HuH-7.5 (cell line): Measurements from ENCODE around the gene ADGRG1.

ENCODE experiments used
- DNase-seq: peaks from one replicate; pipeline ENCODE4 v3.0.0; 2011; ENCODE audit warnings: low spot score

Gene ADGRG1

DNA sequence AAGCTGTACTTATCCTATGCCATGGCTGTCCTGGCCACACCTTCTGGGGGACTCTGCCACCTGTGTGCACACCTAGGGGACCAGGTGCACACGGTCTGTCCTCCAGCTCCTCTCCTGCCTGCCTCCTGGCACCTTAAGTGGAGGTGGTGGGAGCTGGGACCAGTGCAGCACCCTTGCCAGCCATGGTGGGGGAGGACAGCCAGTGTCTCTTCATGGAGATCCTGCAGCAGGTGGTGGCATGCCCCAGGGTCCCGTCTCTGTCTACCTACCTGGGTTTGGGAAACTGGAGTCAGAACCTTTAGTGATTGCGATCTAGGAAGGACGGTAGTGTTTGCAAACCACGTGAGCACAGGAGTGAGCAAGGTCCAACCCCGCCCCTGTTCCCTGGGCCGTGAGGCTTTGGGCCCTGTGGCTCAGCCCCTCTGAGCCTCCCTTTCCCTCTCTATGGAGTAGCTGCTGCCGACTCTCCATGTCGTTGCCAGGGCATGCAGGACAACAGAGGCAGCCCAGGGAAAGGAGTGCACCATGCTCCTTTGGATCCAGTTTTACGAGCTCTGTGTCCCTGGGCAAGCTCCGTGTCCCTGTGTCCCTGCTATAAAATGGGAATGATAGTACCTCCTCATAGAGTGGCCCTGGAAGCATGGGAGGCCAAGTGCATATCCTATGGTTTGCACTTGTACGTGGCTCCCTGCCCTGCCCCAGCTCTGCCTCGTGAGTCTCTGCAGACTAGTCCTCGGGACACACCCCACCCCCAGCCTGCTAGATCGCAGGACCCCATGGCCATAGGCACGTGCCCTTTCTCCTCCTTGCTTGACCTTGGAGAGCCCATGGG lies 7.1 kb downstream of the ADGRG1 start:
- DNase-seq: peak; percentile 73

- no peak for DNase-seq
Observed at GRCh38 chr16:57636184-57636583, 7.8 kb downstream of the ADGRG1 start.

GRCh38 chr16:57637020-57637419 lies 8.6 kb downstream of the ADGRG1 start:
- DNase-seq: no peak

DNA sequence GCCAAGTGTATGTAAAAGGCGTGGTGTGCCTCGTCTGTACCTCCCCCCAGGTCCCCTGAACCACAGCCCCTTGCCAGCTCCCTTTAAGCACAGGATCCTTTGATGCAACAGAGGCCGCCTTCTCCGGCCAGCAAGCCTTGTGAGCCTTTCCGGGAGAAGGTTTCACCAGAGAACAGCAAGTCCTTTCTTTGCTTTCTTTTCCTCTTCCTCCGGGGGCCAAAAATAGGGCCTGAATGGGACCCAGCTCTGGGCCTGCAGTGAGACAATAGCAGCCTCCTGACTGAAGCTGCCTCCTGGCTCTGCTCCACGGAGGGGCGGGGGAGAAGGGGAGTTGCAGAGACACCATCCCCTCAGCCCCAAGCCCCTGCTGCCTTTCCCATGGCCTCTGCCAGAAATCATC lies 9.0 kb downstream of the ADGRG1 start:
- no peak for DNase-seq

- DNase-seq: no peak
Observed at GRCh38 chr16:57637965-57638364, 9.5 kb downstream of the ADGRG1 start.

DNA sequence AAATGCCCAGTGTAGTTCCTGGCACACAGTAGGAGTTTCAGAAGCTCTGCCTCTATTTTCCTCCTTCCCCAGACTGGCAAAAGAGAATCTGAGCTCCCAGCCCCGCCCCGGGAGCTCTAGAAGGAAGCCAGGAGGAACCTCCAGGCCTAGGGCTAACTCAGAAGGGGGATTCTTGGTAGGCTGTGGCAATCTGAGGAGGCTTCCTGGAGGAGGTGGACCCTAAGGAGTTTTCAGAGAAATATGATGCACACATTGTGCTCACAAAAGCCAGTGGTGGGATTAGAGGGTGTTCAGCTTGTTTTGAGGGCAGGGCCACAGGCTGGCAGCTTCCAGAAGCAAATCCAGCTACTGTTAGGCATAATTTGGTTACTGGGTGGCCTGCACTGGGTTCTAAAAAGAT lies 10.0 kb downstream of the ADGRG1 start:
- DNase-seq: no peak

GRCh38 chr16:57639172-57639887 lies 10.9 kb downstream of the ADGRG1 start:
- DNase-seq: no peak

GRCh38 chr16:57640185-57640584 lies 11.8 kb downstream of the ADGRG1 start:
- no peak for DNase-seq

- DNase-seq: no peak
Observed at GRCh38 chr16:57640612-57641011, 12.2 kb downstream of the ADGRG1 start.

GRCh38 chr16:57642160-57643135 lies 14.0 kb downstream of the ADGRG1 start:
- no peak for DNase-seq

- DNase-seq: no peak
Observed at GRCh38 chr16:57643147-57643874, 14.9 kb downstream of the ADGRG1 start.

- no peak for DNase-seq
Observed at GRCh38 chr16:57643910-57644309, 15.5 kb downstream of the ADGRG1 start.

DNA sequence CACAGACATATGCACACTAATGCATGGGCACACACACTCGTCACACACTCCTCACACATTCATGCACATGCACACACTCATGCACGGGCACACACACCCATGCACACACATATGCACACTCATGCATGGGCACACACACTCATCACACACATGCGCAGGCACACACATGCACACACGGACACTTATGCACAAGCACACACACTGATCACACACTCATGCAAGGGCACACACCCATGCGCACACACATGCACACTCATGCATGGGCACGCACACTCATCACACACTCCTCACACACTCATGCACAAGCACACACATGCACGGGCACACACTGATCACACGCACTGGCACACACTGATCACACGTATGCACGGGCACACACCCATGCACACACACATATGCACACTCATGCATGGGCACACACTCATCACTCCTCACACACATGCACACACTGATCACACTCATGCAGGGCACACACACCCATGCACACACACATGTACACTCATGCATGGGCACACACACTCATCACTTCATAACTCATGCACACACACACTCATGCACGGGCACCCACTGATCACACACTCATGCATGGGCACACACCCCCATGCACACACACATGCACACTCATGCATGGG lies 16.1 kb downstream of the ADGRG1 start:
- DNase-seq: no peak

- no peak for DNase-seq
Observed at GRCh38 chr16:57645169-57645568, 16.7 kb downstream of the ADGRG1 start.

DNA sequence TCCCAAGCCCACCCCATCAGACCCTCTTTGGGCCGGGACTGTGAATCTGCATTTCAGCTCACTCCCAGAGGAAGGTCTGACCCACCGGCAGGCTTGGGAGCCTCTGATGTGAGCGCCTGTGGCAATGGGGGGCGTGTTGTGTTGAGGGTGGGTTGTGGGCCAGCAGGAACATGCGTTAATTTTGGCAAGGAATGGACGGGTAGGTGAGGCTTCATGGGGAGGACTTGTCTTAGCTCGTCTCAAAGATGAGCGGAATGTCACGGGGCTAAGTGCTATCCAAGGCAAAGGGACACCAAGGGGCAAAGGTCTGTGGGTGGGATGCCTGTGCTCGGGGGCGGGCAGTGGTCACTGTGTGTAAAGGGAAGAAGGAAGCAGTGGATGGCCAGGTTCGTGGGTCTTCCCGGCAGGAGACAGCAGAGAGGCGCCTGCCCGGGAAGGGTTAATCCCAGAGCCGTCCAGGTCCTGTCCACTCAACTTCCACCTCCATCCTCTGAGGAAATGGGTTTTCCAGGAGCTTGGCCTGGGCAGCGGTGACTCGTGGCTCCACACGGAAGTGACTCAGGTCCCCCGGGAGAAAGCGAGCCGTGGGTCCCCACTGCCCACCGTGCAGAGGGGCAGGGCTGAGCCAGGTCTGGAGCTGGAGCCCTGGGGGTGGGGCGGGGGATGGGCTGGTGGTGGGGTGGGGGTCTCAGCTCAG lies 17.4 kb downstream of the ADGRG1 start:
- no peak for DNase-seq

GRCh38 chr16:57646388-57647039 lies 18.1 kb downstream of the ADGRG1 start:
- DNase-seq: no peak

DNA sequence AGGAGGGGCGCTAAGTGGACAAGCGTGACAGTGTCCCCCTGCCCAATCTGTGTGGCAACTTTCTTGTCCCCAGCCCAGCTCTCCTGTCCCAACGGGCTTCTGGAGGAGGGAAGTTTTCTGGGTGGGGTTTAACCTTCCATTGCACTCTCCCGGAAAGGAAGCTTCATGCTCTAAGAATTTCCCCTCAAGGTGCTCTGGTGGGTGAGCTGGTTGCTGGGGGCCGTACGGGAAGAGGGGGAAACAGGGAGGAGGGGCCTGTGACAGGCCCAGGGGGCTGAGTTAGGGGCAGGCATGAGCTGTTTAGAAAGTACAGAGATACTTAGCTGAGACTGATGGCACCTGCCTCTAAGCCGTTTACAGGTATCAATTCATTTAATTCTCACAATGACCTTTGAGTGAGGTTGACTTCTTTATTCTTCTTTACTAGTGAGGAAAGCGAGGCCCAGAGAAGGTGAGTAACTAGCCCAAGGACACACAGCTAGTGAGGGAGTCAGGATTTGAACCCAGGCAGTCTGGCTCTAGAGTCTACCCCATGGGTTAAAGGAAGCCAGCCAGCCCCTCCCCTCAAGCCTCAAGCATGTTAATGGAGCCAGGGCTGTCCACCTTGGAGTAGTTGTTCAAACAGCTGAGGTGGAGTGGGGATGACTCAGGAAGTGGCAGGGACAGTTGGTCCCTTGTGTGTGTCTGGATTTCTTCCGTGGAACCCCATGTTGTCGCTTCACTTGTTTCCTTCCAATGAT lies 18.9 kb downstream of the ADGRG1 start:
- DNase-seq: no peak

DNA sequence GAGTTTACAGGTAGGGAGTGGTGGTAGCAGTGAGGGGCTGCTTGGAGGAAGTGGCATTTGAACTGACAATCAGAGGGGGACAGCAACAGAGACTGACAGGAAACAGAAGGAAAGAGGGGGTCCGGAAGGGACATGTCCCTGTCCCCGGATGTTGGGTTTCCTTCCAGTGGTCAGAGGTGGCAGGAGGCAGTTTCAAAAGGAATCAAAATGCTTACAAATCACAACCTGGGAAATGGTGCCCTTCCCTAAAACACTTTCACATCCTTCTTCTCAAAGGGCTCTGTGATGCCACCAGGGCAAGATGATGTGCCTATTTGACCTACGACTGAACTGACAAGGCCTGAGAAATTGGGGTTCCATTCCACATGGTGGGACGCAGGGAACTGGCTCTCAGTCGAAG lies 19.7 kb downstream of the ADGRG1 start:
- DNase-seq: no peak
